Spleen (tissue), 11 donors: ENCODE data around the gene CCNA2. TPM values are rescaled to one million over a fixed set of nuclear protein-coding genes. Genes with fewer than 3 reads are reported as not detected.

Experiments used
- DNase-seq: peaks from one replicate; pipeline ENCODE4 v3.0.0-alpha.2; 2020
- H3K27ac ChIP-seq, 8 donors: fragments of 200-600 bp; sonication (generic) in 7 of 8; 1 replicate in 4 of 8; 2 replicates in 4 of 8; pipeline versions ENCODE4 v1.5.0 to v1.8.0; 2016 to 2021; ENCODE audit warnings: inconsistent platforms in 4 of 8, mild to moderate bottlenecking in 4 of 8, moderate library complexity in 1 of 8
- H3K27me3 ChIP-seq, 7 donors: fragments of 200-600 bp; sonication (generic) in 6 of 7; replicated peaks in 1 of 7; 1 replicate in 4 of 7; 2 replicates in 3 of 7; pipeline versions ENCODE4 v1.5.0 to v1.8.0; 2016 to 2021; ENCODE audit warnings: inconsistent platforms in 3 of 7, mild to moderate bottlenecking in 1 of 7
- H3K36me3 ChIP-seq, 6 donors: fragments of 200-600 bp; sonication (generic) in 5 of 6; 1 replicate in 4 of 6; 2 replicates in 2 of 6; pipeline versions ENCODE4 v1.5.0 to v1.8.0; 2016 to 2021; ENCODE audit warnings: inconsistent platforms in 2 of 6
- H3K4me1 ChIP-seq, 6 donors: fragments of 200-600 bp; sonication (generic) in 5 of 6; 1 replicate in 3 of 6; 2 replicates in 3 of 6; pipeline versions ENCODE4 v1.5.0 to v1.8.0; 2016 to 2021; ENCODE audit warnings: inconsistent platforms in 3 of 6
- H3K4me3 ChIP-seq, 8 donors: fragments of 200-600 bp; sonication (generic) in 7 of 8; 1 replicate in 4 of 8; 2 replicates in 4 of 8; pipeline versions ENCODE4 v1.5.0 to v1.8.0; 2016 to 2021; ENCODE audit warnings: inconsistent platforms in 4 of 8, mild to moderate bottlenecking in 4 of 8, moderate library complexity in 2 of 8
- H3K9me3 ChIP-seq, 8 donors: fragments of 200-600 bp; sonication (generic) in 7 of 8; 1 replicate in 4 of 8; 2 replicates in 4 of 8; pipeline versions ENCODE4 v1.5.0 to v1.8.0; 2016 to 2021; ENCODE audit warnings: inconsistent platforms in 4 of 8
- POLR2A ChIP-seq, 3 donors: fragments of 450-650 bp; IDR thresholded peaks; one replicate each; pipeline ENCODE4 v1.5.1; 2017; ENCODE audit warnings: antibody characterized with exemption in 3 of 3, mild to moderate bottlenecking in 1 of 3
- POLR2AphosphoS5 ChIP-seq, 3 donors: sonication (generic); formaldehyde crosslinking; IDR thresholded peaks; one replicate each; pipeline ENCODE4 v1.5.1; 2017; ENCODE audit warnings: antibody characterized with exemption in 3 of 3
- WGBS, 5 donors: extraction: QIAGEN DNeasy Blood & Tissue Kit in 3 of 5; methylation state at CpG; one replicate each; pipeline versions ENCODE4 v1.1.5 to v1.1.7; 2013 to 2018; 5-methylcytosine and 5-hydroxymethylcytosine counted together
- intact Hi-C: fragments of 100-400 bp; cut with DNase I; formaldehyde crosslinking; loops from one replicate; pipeline ENCODE4 v1.15.0; 2023; ENCODE audit warnings: low total_unique reads
- polyA plus RNA-seq, 3 donors: library from polyadenylated mRNA; stranded (reverse); fragments of 200-250 nt; gene quantifications; one replicate each; pipeline ENCODE4 v1.2.1, GENCODE V29; 2013
- total RNA-seq, 7 donors: library from RNA; depleted of rRNA in 3 of 7; stranded (reverse); fragments of >200 nt in 3 of 7; fragmentation: NEBNext Ultra II Directional in 4 of 7; extraction: Animal tissue kit (Norgen Biotek cat#: 25700) in 4 of 7; gene quantifications; one replicate each; pipeline versions ENCODE4 v1.1.0 to v1.2.1, GENCODE V29; 2016 to 2021
- TF ChIP-seq, protein P1 (sequence below), 11 experiments: fragments of 200-600 bp in 7 of 11; fragments of 450-650 bp in 4 of 11; sonication (generic) in 4 of 11; IDR thresholded peaks in 8 of 11; conservative IDR thresholded peaks in 3 of 11; 1 replicate in 7 of 11; 2 replicates in 4 of 11; pipeline versions ENCODE4 v1.4.0 to v1.8.0; 2016 to 2021; ENCODE audit warnings: antibody characterized with exemption in 11 of 11, inconsistent platforms in 4 of 11, mild to moderate bottlenecking in 1 of 11
- donor health status: healthy with polysubstance abuse.
- donor health status: DM: no; HTN: no; CAD: no; lungs with moderate emphysema.
- donor health status: DM: no; HTN: no; CAD: no.
- donor health status: Bipolar disorder and iron deficiency.
- donor health status: healthy.
- donor health status: DM: no; HTN: no; CAD: no.
- donor health status: DM: yes; HTN: yes; CAD: no.

CCNA2 gene
- total and polyA plus RNA-seq, 10 donors: 2.1 to 10.9 (median 5.9) TPM

DNA sequence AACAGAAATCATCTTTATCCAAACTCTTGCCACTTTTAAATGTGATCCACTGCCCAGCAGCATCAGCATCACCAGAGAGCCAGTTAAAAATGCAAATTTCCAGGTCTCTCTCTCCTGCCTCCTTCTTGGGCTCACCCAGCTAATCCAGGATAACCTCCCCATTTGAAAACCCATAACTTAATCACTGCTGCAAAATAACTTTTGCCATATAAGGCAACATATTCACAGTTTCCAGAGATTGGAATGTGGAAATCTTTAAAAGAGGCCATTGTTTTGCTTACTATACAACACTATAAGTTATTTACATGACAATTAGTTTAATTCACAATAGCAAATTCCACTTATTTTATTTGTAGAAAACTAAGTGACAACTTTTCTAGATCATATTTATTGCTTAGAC, 27.4 kb downstream of the CCNA2 start:
- Histone ChIP-seq H3K9me3 (no peaks in the 10 kb centered on the region), H3K36me3 (no peaks in the 10 kb centered on the region), H3K27me3 (peaks cover 0 to 3% (median 0%) of the 10 kb centered on the region in 7 donors), H3K27ac (peak overlapping the region in 2 of 8 donors; percentile 5 to 25), H3K4me1 (peaks cover 0 to 32% (median 16%) of the 10 kb centered on the region in 6 donors), H3K4me3 (no peak overlapping the region)
- TF ChIP-seq, protein P1, sequence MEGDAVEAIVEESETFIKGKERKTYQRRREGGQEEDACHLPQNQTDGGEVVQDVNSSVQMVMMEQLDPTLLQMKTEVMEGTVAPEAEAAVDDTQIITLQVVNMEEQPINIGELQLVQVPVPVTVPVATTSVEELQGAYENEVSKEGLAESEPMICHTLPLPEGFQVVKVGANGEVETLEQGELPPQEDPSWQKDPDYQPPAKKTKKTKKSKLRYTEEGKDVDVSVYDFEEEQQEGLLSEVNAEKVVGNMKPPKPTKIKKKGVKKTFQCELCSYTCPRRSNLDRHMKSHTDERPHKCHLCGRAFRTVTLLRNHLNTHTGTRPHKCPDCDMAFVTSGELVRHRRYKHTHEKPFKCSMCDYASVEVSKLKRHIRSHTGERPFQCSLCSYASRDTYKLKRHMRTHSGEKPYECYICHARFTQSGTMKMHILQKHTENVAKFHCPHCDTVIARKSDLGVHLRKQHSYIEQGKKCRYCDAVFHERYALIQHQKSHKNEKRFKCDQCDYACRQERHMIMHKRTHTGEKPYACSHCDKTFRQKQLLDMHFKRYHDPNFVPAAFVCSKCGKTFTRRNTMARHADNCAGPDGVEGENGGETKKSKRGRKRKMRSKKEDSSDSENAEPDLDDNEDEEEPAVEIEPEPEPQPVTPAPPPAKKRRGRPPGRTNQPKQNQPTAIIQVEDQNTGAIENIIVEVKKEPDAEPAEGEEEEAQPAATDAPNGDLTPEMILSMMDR (IDR thresholded peaks at IDR 0.05 in 8 of 11, conservative IDR thresholded peaks at IDR 0.05 in 3 of 11): no peak
- intact Hi-C loops: no loop called here
- DNase-seq: no peak

- TF ChIP-seq POLR2A (IDR thresholded peaks at IDR 0.05): no peak
- TF ChIP-seq, protein P1 (IDR thresholded peaks at IDR 0.05 in 8 of 11, conservative IDR thresholded peaks at IDR 0.05 in 3 of 11): no peak
- no peak for TF ChIP-seq POLR2AphosphoS5 (IDR thresholded peaks at IDR 0.05)
- 75 to 86% (median 79%) methylated on average over 5 of the region's 5 CpGs for whole genome bisulfite sequencing, 5 donors
Observed at GRCh38 chr4:121794505-121795188, 29.0 kb downstream of the CCNA2 start.

GRCh38 chr4:121792966-121793365, 30.7 kb downstream of the CCNA2 start:
- Histone ChIP-seq H3K4me3 (no peak overlapping the region), H3K9me3 (no peaks in the 10 kb centered on the region), H3K27ac (no peak overlapping the region), H3K4me1 (peaks cover 0 to 11% (median 0%) of the 10 kb centered on the region in 6 donors), H3K27me3 (peaks cover 0 to 13% (median 0%) of the 10 kb centered on the region in 7 donors), H3K36me3 (no peaks in the 10 kb centered on the region)
- intact Hi-C loops: no loop called here
- no peak for DNase-seq
- 83 to 99% (median 96%) methylated on average over 2 of the region's 2 CpGs for WGBS, 5 donors
- TF ChIP-seq POLR2AphosphoS5 (IDR thresholded peaks at IDR 0.05) (no peak), POLR2A (IDR thresholded peaks at IDR 0.05) (no peak)
- TF ChIP-seq, protein P1 (IDR thresholded peaks at IDR 0.05 in 8 of 11, conservative IDR thresholded peaks at IDR 0.05 in 3 of 11): no peak

More at GRCh38 chr4:121794505-121795188, 29.0 kb downstream of the CCNA2 start:
- intact Hi-C loops: no loop called here
- no peaks in the 10 kb centered on the region for H3K36me3 ChIP-seq
- H3K9me3 ChIP-seq: no peaks in the 10 kb centered on the region
- H3K27me3 ChIP-seq: peaks cover 0 to 7% (median 0%) of the 10 kb centered on the region in 7 donors
- DNase-seq: no peak
- H3K27ac ChIP-seq: no peak overlapping the region
- no peak overlapping the region for H3K4me3 ChIP-seq
- H3K4me1 ChIP-seq: peaks cover 0 to 20% (median 6%) of the 10 kb centered on the region in 6 donors

- 80 to 86% (median 84%) methylated on average over 5 of the region's 5 CpGs for WGBS, 5 donors
- no peak for DNase-seq
- H3K27me3 ChIP-seq: peaks cover 0 to 17% (median 0%) of the 10 kb centered on the region in 7 donors
- H3K4me1 ChIP-seq: peaks cover 0 to 11% (median 0%) of the 10 kb centered on the region in 6 donors
- H3K27ac ChIP-seq: no peak overlapping the region
- TF ChIP-seq POLR2A (IDR thresholded peaks at IDR 0.05): no peak
- no peak for TF ChIP-seq POLR2AphosphoS5 (IDR thresholded peaks at IDR 0.05)
- TF ChIP-seq, protein P1 (IDR thresholded peaks at IDR 0.05 in 8 of 11, conservative IDR thresholded peaks at IDR 0.05 in 3 of 11): no peak
- H3K9me3 ChIP-seq: no peaks in the 10 kb centered on the region
- intact Hi-C loops: no loop called here
- H3K36me3 ChIP-seq: no peaks in the 10 kb centered on the region
- H3K4me3 ChIP-seq: no peak overlapping the region
Observed at GRCh38 chr4:121791481-121791880, 32.2 kb downstream of the CCNA2 start.
